GM11168 (cell line): ENCODE data around the gene EFNB1.
"Not testable (repeated sequence)": the region's sequence is repeated elsewhere in the genome, so short reads cannot be mapped to it uniquely, and the experiment has no call there.

Experiments
- in situ Hi-C: fragments of 300-500 bp; cut with MboI; formaldehyde crosslinking; loops from one replicate; pipeline ENCODE4 v1.12.0; 2022; ENCODE audit warnings: low sequenced_read_pairs; ENCODE audit not compliant: unreplicated experiment

Gene EFNB1

GRCh38 chrX:68828740-68829581 is at the start of gene EFNB1:
Gene EFNB1, plus strand, starts transcription at chrX:68829021. Its CDS starts 756 bp downstream, at chrX:68829777.
- in situ Hi-C loops, result loop anchor here (10.0 kb wide), 1 partner anchor 396 kb away; no protein-coding TSS in a partner anchor

- in situ Hi-C loops, result not testable (repeated sequence)
These were observed 47.5 kb upstream of the EFNB1 start for GRCh38 chrX:68781295-68781694.

DNA sequence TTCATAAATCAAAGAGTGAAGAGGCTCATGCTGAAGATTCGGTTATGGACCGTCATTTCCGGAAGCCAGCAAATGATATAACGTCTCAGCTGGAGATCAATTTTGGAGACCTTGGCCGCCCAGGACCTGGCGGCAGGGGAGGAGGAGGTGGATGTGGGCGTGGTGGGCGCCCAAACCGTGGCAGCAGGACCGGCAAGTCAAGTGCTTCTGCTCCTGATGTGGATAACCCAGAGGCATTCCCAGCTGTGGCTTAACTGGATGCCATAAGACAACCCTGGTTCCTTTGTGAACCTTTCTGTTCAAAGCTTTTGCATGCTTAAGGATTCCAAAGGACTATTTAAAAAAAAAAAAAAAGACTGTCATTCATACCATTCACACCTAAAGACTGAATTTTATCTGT is 44.0 kb upstream of the EFNB1 start:
- in situ Hi-C loops, result no loop called here

DNA sequence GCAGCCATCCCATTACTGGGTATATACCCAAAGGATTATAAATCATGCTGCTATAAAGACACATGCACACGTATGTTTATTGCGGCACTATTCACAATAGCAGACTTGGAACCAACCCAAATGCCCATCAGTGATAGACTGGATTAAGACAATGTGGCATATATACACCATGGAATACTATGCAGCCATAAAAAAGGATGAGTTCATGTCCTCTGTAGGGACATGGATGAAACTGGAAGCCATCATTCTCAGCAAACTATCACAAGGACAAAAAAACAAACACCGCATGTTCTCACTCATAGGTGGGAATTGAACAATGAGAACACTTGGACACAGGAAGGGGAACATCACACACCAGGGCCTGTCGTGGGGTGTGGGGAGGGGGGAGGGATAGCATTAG is 42.2 kb upstream of the EFNB1 start:
- in situ Hi-C loops, result not testable (repeated sequence)

- in situ Hi-C loops, result no loop called here
These were observed 38.9 kb upstream of the EFNB1 start for GRCh38 chrX:68789966-68790365.

GRCh38 chrX:68792083-68792482 is 36.7 kb upstream of the EFNB1 start:
- in situ Hi-C loops, result no loop called here

- in situ Hi-C loops, result no loop called here
These were observed 34.4 kb upstream of the EFNB1 start for GRCh38 chrX:68794461-68794860.

DNA sequence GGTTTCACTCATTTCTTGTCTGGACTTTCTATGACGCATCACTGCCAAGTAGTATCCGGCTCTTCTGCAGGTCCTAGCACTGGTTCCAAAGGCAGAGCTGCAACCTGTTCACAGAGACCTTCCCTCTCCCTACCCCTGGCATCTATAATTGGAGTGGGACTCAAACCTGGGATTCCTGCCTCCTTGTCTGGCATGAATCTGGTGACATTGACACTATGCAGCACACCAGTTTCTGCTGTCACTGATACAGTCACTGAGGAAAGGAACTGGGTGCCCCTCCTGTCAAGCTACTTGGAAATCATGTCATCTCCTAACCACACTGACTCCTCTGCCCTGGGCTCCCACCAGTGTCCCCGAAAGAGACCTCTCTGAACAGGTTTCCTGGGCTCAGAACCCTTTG is 33.1 kb upstream of the EFNB1 start:
- in situ Hi-C loops, result no loop called here

DNA sequence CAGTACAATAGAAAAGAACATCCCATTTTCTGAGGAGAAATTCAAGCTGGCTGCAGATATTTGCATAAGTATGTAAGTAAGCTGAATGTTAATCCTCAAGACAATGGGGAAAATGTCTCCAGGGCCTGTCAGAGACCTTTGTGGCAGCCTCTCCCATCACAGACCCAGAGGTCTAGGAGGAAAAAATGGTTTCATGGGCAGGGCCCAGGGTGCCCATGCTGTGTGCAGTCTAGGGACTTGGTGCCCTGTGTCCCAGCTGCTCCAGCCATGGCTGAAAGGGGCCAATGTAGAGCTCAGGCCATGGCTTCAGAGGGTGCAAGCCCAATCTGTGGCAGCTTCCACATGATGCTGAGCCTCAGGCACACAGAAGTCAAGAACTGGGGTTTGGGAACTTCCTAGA is 30.4 kb upstream of the EFNB1 start:
- in situ Hi-C loops, result not testable (repeated sequence)

DNA sequence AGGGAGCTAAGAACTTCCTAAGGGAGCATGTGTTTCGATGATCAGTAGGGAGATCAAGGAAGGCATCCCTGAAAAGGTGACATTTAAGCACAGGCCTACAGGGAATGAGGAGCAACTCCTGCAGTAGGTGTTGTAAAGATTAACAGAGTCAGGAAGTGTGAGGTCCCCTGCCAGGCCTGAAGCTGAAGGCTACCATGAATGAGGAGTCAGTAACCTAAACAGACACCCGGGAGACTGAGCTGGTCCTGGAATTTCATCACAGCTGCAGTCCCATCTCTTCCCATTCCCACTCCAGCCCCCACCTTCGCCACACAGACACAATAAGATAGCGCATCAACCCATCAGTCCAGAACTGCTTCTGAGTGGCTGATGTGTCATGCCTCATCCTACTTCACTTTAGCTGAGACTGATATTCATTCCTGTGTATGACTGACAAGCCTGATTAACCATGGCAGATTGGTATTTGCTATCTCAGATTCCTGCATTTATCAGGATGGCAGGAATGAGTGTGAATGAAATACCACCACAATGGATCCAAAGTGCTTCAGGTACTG is 27.0 kb upstream of the EFNB1 start:
- in situ Hi-C loops, result no loop called here

DNA sequence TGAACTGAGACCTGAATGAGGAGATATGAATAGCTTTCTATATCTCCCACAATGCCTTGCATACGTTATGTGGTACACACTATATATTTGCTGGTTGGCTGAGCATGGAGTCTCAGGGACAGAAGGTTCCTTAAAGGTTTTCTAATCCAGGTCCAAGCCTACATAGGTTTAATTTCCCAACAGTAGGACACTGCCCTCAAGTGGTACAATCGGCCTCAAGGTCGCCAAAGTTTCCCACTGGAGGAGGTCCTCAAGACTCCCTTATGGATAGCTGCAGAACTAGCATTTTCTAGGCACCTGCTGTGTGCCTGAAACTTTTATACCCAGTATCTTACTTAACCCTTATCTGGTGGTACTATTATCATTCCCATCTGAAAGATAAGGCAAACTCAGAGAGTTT is 21.0 kb upstream of the EFNB1 start:
- in situ Hi-C loops, result no loop called here

GRCh38 chrX:68808686-68809357 is 20.0 kb upstream of the EFNB1 start:
- in situ Hi-C loops, result no loop called here

- in situ Hi-C loops, result loop anchor here (10.0 kb wide), 1 partner anchor 404 kb away; no protein-coding TSS in a partner anchor
These were observed 8.2 kb upstream of the EFNB1 start for GRCh38 chrX:68820476-68821110.

GRCh38 chrX:68821616-68822015 is 7.2 kb upstream of the EFNB1 start:
- in situ Hi-C loops, result loop anchor here (10.0 kb wide), 1 partner anchor 403 kb away; no protein-coding TSS in a partner anchor

- in situ Hi-C loops, result loop anchor here (10.0 kb wide), 1 partner anchor 402 kb away; no protein-coding TSS in a partner anchor
These were observed 6.0 kb upstream of the EFNB1 start for GRCh38 chrX:68822641-68823410.

DNA sequence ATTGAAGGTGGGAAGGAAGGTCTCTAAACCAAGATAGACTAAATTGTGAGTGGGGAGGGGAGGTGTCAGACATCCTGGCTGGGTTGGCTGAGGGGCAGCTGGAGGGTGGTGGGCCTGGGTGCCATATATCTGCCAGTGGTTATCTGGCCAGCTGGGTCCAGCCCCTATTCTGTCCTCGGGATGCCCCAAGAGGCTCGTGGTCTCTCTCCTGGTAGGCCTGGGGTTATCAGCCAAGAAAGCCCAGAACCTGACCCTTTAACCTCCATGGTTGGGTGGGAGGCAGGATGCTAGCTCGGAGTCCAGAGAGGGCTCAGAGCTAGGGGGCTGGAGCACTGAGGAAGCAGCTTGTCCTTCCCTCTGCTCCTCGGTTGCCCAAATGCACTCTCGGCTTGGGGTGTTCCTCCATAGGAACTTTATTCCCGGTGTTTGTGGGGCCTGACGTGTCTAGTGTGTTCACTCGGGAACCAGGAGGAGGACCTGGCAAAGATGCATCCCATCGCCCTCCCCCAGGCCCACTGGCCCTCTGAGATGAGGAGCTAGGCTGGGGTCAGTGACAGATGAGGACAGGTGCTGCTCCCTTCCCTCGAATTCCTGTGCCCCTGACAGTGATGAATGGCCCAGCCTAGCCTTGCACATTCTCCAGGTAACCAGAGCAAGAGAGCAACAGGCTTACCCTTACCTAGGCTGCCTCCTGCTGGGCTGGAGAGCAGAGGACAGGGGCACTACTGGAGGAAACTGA is 5.2 kb upstream of the EFNB1 start:
- in situ Hi-C loops, result loop anchor here (10.0 kb wide), 1 partner anchor 401 kb away; no protein-coding TSS in a partner anchor

DNA sequence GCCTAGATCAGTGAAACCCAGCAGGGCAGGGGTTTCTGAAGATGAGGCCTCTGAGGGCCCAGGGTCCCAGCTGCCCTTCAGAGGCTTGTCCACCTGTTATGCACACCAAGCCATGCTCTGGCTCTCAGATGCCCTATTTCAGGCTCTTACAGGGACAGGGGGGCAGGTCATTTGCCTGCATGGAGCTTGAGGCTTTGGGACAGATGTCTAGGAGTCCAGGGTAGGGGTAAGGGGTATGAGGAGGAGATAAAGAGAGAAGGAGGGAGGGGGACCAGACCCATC is 4.7 kb upstream of the EFNB1 start:
- in situ Hi-C loops, result loop anchor here (10.0 kb wide), 1 partner anchor 401 kb away; no protein-coding TSS in a partner anchor

GRCh38 chrX:68824565-68825125 is 4.2 kb upstream of the EFNB1 start:
- in situ Hi-C loops, result loop anchor here (10.0 kb wide), 1 partner anchor 400 kb away; no protein-coding TSS in a partner anchor
